ENCODE results near the gene TK2. TPM values are rescaled to one million over a fixed set of nuclear protein-coding genes. Genes with fewer than 3 reads are reported as not detected.

Gene TK2
- total and polyA plus RNA-seq, 2 donors from 2014 or later: 31.0 to 44.2 TPM

DNA sequence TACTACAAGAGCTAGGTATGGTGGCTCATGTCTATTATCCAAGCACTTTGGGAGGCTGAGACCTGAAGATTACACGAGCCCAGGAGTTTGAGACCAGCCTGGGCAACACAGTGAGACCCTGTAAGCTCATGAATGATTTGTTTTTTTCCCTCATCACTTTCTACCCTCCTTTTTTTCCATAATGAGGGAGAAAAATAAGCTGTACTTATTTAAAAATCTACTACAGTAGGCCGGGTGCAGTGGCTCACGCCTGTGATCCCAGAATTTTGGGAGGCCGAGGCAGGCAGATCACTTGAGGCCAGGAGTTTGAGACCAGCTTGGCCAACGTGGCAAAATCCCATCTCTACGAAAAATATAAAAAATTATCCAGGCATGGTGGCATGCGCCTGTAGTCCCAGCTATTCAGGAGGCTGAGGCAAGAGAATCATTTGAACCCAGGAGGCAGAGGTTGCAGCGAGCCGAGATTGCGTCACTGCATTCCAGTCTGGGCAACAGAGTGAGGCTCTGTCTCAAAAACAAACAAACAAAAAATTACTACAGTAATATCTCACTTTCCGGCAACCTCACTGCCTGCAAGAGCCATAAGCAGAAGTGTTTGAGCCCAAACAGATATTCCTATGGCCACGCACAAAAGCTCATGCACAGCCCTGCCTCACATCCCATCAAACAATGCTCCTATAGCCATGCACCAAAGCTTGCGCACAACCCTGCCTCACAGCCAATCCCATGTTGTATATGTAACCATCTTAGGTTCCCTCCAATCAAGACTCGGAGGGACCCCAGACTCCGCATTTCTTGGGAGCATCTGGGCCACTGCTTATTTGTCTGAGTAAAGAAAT is 37.4 kb downstream of the TK2 start:
- peak overlapping the region; percentile 30 to 61 for H3K27ac ChIP-seq (ENCODE audit: low read depth in 2 of 2, low read length in 2 of 2)
- H3K4me1 ChIP-seq (ENCODE audit: control insufficient read depth in 2 of 3, insufficient read depth in 2 of 3, low read depth in 1 of 3, low read length in 3 of 3): peaks cover 5 to 60% (median 57%) of the 10 kb centered on the region in 3 donors
- H3K27me3 ChIP-seq (ENCODE audit: control insufficient read depth, insufficient read depth, low read length): no peaks in the 10 kb centered on the region
- DNase-seq: no peak
- no peaks in the 10 kb centered on the region for H3K9me3 ChIP-seq (ENCODE audit: control insufficient read depth in 2 of 3, insufficient read depth in 1 of 3, low read length in 3 of 3)
- FAIRE-seq: no peak
- TF ChIP-seq CTCF (IDR thresholded peaks at IDR 0.05; ENCODE audit: borderline replicate concordance, extremely low read depth, insufficient read depth): no peak
- H3K4me3 ChIP-seq (ENCODE audit: low read length in 3 of 3): no peak overlapping the region
- H3K36me3 ChIP-seq (ENCODE audit: control insufficient read depth in 2 of 3, insufficient read depth in 3 of 3, low read length in 3 of 3): peaks cover 0 to 3% (median 2%) of the 10 kb centered on the region in 3 donors
- intact Hi-C loops (cut with DNase I): no loop called here
- peak overlapping the region in 1 of 3 donors; percentile 1 for H3K9ac ChIP-seq (ENCODE audit: low read length in 3 of 3)

DNA sequence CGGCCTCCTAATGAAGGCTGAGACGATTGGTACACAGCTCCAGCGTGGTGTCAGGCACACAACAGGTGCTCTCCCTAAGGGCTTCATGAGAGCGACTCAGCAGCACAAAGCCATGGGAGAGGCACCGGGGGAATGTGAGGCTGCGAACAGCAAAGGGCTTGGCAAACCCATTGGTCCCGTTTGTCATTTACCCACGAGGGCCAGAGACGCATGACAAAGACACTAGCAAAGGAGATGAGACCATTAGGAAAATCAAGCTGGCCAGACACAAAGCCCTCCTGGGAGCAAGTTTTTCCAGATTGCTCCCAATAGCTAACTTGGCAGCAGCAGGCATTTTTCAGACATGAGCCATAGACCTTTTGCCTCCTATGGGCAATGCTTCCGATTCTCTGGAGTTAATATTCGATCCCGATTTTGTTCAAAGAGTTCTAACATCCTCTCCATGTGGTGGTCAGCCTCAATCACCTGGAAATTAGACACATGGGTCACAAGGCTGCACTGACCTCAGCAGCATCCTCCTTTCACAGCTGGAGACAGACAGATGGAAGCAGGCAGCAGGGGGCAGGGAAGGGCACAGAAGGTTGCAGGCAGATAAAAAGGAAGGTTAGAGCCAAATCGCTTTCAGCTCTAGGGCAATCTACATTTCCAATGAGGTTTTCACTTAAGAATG is 38.2 kb downstream of the TK2 start:
- no peak overlapping the region for H3K4me3 ChIP-seq (ENCODE audit: low read length in 3 of 3)
- H3K27me3 ChIP-seq (ENCODE audit: control insufficient read depth, insufficient read depth, low read length): no peaks in the 10 kb centered on the region
- intact Hi-C loops (cut with DNase I): no loop called here
- peaks cover 0 to 3% (median 2%) of the 10 kb centered on the region in 3 donors for H3K36me3 ChIP-seq (ENCODE audit: control insufficient read depth in 2 of 3, insufficient read depth in 3 of 3, low read length in 3 of 3)
- peaks cover 0 to 54% (median 52%) of the 10 kb centered on the region in 3 donors for H3K4me1 ChIP-seq (ENCODE audit: control insufficient read depth in 2 of 3, insufficient read depth in 2 of 3, low read depth in 1 of 3, low read length in 3 of 3)
- FAIRE-seq (no peak), DNase-seq (no peak)
- peak overlapping the region; percentile 82 to 83 for H3K27ac ChIP-seq (ENCODE audit: low read depth in 2 of 2, low read length in 2 of 2)
- H3K9ac ChIP-seq (ENCODE audit: low read length in 3 of 3): no peak overlapping the region
- no peaks in the 10 kb centered on the region for H3K9me3 ChIP-seq (ENCODE audit: control insufficient read depth in 2 of 3, insufficient read depth in 1 of 3, low read length in 3 of 3)
- TF ChIP-seq CTCF (IDR thresholded peaks at IDR 0.05; ENCODE audit: borderline replicate concordance, extremely low read depth, insufficient read depth): peak; percentile 11

- H3K36me3 ChIP-seq (ENCODE audit: control insufficient read depth in 2 of 3, insufficient read depth in 3 of 3, low read length in 3 of 3): peaks cover 0 to 3% (median 2%) of the 10 kb centered on the region in 3 donors
- H3K27me3 ChIP-seq (ENCODE audit: control insufficient read depth, insufficient read depth, low read length): no peaks in the 10 kb centered on the region
- H3K4me3 ChIP-seq (ENCODE audit: low read length in 3 of 3): no peak overlapping the region
- no peaks in the 10 kb centered on the region for H3K9me3 ChIP-seq (ENCODE audit: control insufficient read depth in 2 of 3, insufficient read depth in 1 of 3, low read length in 3 of 3)
- DNase-seq (no peak), FAIRE-seq (no peak)
- peak overlapping the region; percentile 82 to 83 for H3K27ac ChIP-seq (ENCODE audit: low read depth in 2 of 2, low read length in 2 of 2)
- peaks cover 0 to 48% (median 45%) of the 10 kb centered on the region in 3 donors for H3K4me1 ChIP-seq (ENCODE audit: control insufficient read depth in 2 of 3, insufficient read depth in 2 of 3, low read depth in 1 of 3, low read length in 3 of 3)
- intact Hi-C loops (cut with DNase I): no loop called here
- no peak overlapping the region for H3K9ac ChIP-seq (ENCODE audit: low read length in 3 of 3)
- no peak for TF ChIP-seq CTCF (IDR thresholded peaks at IDR 0.05; ENCODE audit: borderline replicate concordance, extremely low read depth, insufficient read depth)
Observed at GRCh38 chr16:66510711-66511601, 39.0 kb downstream of the TK2 start.

Data from kidney (tissue), 14 donors.